HG03064 (cell line): ENCODE results near the gene DEFB108B.
"Not testable (repeated sequence)": the region's sequence is repeated elsewhere in the genome, so short reads cannot be mapped to it uniquely, and the experiment has no call there.

ENCODE experiments used
- ATAC-seq: cut with Tn5 transposase; IDR thresholded peaks from one replicate; pipeline ENCODE4 v1.9.1; 2021; ENCODE audit warnings: low read depth; ENCODE audit not compliant: unreplicated experiment

The DEFB108B gene

GRCh38 chr11:71832811-71833210 lies at the start of gene DEFB108B:
TSS of gene DEFB108B (plus strand) at chr11:71833200. CDS start at chr11:71833200, 0 bp downstream.
- ATAC-seq, result not testable (repeated sequence)

DNA sequence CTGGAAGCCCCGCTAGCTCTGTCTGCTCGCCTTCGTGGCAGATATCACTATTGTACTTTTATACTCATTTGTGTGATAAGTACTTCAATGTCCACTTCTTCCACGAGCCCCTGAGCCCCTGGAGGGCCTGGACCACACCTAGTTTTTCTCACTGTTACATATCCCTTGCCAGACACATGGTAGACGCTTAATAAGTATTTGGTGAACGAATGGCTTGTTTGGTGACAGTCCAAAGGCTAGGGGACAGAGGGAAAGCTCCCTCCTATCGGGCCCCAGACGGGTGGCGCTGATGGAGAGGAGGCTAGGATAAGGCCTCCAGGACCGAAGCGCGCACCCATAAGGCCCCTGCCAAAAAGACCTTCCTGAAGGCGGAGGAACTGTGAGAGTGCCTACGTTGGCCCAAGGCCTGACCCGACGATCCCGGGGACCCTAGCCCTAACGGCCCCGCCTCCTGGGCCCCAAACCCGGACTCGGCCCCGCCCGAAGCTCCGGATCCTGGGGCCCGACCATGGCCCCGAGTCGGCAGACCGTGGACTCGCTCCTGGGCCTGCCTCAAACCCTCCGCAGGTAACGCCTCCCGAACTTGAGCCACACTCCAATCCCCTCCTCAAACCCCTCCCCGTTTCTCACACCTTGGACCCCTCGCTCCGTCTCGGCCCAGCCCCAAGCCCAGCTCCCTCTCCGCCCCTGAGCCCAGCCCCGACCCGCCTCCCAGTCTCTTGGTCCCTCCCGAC lies 46.7 kb upstream of the DEFB108B start:
- ATAC-seq, result peak; percentile 41

DNA sequence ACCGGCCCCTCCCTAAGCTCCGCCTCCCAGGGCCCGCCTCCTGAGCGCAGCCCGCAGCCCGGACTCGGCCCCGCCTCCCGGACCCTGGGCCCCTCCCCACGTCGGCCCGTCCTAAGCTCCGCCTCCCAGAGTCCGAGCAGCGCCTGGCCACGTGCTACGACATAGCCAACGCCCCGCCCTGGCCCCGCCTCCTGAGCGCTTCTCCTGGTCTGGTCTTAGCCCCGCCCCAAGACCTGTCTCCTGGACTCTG lies 46.2 kb upstream of the DEFB108B start:
- peak; percentile 99 for ATAC-seq

GRCh38 chr11:71787098-71787823 lies 45.7 kb upstream of the DEFB108B start:
- peak; percentile 71 for ATAC-seq

DNA sequence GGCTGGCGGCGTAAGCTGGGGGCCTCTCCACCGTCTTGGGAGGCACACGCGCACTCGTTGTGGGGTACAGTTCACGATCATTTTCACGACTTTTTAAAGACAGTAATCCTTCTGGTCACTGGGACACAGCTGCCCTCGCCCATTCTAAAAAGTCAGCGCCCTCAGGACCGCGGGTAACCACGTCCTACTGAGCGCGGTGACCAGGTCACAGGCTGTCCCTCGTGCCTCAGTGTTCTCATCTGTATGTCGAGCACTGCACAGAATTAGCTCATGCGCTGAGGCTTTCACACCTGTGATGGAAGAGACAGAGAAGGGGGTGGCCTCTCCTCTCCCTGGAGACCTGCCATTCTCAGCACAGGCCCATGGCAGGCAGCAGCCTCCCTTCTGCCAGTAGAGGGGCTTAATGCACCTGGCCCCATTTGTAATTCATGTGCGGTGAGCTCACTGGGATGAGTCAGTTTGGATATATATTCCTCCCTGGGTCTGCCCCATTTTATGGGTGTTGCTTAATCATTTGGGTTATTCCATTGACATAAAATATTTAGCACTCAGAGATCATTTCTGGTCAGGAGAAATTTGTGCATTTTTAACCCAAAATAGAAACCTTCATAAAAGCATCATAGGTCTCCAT lies 45.1 kb upstream of the DEFB108B start:
- ATAC-seq, result not testable (repeated sequence)

GRCh38 chr11:71789444-71790196 lies 43.4 kb upstream of the DEFB108B start:
- not testable (repeated sequence) for ATAC-seq

GRCh38 chr11:71791111-71791510 lies 41.9 kb upstream of the DEFB108B start:
- not testable (repeated sequence) for ATAC-seq

- not testable (repeated sequence) for ATAC-seq
Observed at GRCh38 chr11:71792621-71793235, 40.3 kb upstream of the DEFB108B start.

DNA sequence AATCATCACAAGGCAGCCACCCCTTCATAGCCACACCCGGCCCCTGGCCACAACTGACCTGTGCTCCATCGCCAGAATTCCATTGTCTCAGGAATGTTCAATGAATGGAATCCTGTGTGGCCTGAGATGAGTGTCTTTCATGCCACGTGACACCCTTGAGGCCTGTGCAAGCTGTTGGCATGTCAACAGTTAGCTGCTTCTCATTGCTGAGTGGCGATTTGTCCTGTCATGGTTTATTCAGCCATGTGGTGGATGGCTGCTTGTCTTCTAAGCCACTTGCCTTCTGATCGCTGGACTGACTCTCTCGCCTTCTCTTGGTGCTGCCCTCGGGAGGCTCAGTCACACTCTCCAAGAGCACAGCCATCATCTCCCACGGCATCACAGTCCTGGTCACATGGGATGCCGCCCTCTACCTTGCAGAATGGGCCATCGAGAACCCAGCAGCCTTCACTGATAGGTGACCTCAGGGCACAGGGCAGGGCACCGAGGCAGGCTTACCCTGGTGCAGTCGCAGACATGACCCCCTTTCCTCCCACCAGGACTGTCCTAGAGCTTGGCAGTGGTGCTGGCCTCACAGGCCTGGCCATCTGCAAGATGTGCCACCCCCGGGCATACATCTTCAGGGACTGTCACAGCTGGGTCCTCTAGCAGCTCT lies 38.5 kb upstream of the DEFB108B start:
- ATAC-seq, result not testable (repeated sequence)

DNA sequence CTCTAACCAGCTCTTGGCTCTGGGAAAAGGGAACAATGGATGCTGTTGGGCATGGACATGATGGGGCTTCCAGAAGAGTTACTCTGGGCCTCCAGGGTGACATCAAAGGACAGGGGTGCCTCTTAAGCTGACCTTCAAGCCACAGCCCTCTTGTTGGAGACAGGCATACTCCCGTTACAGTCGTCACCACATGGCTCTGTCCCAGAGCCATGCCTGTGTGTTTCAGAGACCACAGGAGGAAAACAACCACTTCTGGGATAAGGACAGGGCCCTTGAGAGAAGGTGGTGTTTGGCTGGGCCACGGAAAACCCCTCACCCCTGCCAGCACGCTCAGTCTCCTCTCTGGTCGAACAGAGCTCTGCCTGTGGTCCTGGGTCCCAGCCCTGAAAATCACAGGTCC lies 37.8 kb upstream of the DEFB108B start:
- not testable (repeated sequence) for ATAC-seq

- not testable (repeated sequence) for ATAC-seq
Observed at GRCh38 chr11:71796016-71796415, 37.0 kb upstream of the DEFB108B start.

- not testable (repeated sequence) for ATAC-seq
Observed at GRCh38 chr11:71796781-71797180, 36.2 kb upstream of the DEFB108B start.

GRCh38 chr11:71799556-71800128 lies 33.4 kb upstream of the DEFB108B start:
- ATAC-seq, result not testable (repeated sequence)

DNA sequence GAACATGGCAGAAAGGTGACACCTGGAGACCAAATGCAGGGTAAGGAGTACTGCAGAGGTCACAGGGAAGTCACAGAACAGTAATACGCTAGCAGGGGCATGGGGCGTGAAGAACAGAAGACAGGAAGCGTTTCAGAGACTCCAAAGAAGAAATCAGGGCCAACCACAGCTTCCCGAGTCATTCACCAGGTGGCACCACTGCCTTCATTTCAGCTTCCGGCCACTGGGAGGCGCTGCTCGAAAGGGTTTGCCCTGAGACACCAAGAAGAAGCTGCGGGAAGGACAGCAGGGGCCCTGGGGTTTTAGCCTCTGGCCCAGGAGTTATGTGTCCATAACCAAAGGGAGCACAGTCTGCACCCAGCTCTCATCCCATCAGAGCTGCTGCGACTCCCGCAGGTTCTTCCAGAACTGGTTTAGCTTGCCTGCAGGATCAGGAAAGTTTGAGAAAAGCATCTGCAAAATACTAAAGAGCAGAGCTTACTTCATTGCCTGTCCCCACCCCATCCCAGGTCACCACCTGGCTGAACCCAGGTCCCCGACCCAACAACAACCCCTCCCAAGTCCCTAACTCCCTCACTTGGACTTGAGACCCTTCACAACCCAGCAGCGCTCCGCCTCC lies 32.6 kb upstream of the DEFB108B start:
- ATAC-seq, result not testable (repeated sequence)

GRCh38 chr11:71801026-71801425 lies 32.0 kb upstream of the DEFB108B start:
- ATAC-seq, result not testable (repeated sequence)

- ATAC-seq, result not testable (repeated sequence)
Observed at GRCh38 chr11:71802874-71803273, 30.1 kb upstream of the DEFB108B start.

- ATAC-seq, result not testable (repeated sequence)
Observed at GRCh38 chr11:71804158-71804947, 28.6 kb upstream of the DEFB108B start.

DNA sequence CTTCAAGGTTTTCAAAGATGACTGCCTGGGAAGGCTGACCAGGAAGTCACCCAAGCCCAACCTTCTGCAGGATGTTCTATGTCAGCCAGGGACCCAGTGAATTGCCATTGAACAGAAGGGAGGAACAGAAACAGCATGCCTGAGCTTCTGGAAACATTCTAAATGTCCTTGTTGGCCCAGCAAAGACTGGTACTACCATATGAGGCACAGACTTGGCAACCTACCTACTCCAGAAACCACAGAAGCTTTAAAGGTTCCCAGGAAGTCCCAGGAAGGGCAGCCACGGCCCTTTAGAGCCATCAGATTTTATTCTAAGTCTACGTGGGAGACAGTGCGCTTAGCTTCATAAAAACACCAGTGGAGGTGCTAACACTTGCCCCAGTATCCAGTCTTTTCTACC lies 20.5 kb upstream of the DEFB108B start:
- ATAC-seq, result not testable (repeated sequence)
